Tibial artery (tissue), 4 donors: Measurements from ENCODE around the gene MARCHF7.

ENCODE experiments used
- DNase-seq, 2 donors: peaks; one replicate each; pipeline ENCODE4 v3.0.0-alpha.2; 2019
- H3K27ac ChIP-seq, 2 donors: fragments of 200-600 bp; sonication (generic) in 1 of 2; 1 replicate in 1 of 2; 2 replicates in 1 of 2; pipeline ENCODE4 v1.5.1; 2018 to 2019; ENCODE audit warnings: mild to moderate bottlenecking in 1 of 2
- H3K27me3 ChIP-seq, 2 donors: fragments of 200-600 bp; sonication (generic) in 1 of 2; one replicate each; pipeline versions ENCODE4 v1.5.1 to v1.6.0; 2016 to 2019
- H3K36me3 ChIP-seq, 3 donors: fragments of 200-600 bp; sonication (generic) in 2 of 3; one replicate each; pipeline ENCODE4 v1.5.1; 2016 to 2019; ENCODE audit warnings: mild to moderate bottlenecking in 2 of 3
- H3K4me1 ChIP-seq, 4 donors: fragments of 200-600 bp; sonication (generic) in 2 of 4; 1 replicate in 3 of 4; 2 replicates in 1 of 4; pipeline ENCODE4 v1.5.1; 2016 to 2019
- H3K4me3 ChIP-seq, 2 donors: fragments of 200-600 bp; sonication (generic) in 1 of 2; 1 replicate in 1 of 2; 2 replicates in 1 of 2; pipeline ENCODE4 v1.5.1; 2018 to 2019; ENCODE audit warnings: mild to moderate bottlenecking in 2 of 2
- H3K9me3 ChIP-seq, 3 donors: fragments of 200-600 bp; sonication (generic) in 1 of 3; one replicate each; pipeline ENCODE4 v1.5.1; 2016 to 2019
- intact Hi-C: fragments of 100-400 bp; cut with DNase I; formaldehyde crosslinking; loops from one replicate; pipeline ENCODE4 v1.15.0; 2023; ENCODE audit warnings: low total_unique reads
- TF ChIP-seq, protein P1 (sequence below), 2 experiments: fragments of 200-600 bp in 1 of 2; fragments of 450-650 bp in 1 of 2; IDR thresholded peaks; one replicate each; pipeline ENCODE4 v1.5.1; 2017 to 2019; ENCODE audit warnings: antibody characterized with exemption in 2 of 2, mild to moderate bottlenecking in 1 of 2, moderate library complexity in 1 of 2

The MARCHF7 gene

DNA sequence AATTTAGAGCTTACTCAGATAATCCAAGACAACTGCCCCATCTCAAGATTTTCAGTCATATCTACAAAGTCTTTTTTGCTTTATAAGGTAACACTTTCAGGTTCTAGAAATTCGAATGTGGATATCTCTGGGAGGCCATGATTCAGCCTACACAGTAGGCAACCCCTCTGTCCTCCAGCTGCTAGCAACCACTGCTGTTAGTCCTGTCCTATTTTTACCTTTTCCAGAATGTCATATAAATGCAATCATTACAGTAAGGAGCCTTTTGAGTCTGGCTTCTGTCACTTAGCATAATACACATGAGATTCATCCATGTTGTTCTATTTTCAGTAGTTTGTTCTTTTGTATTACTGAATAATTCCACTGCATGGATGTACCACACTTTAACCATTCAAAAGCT, 28.5 kb upstream of the MARCHF7 start:
- intact Hi-C loops = no loop called here
- no peak for DNase-seq
- no peaks in the 10 kb centered on the region for H3K9me3 ChIP-seq
- peaks cover 0 to 4% (median 0%) of the 10 kb centered on the region in 4 donors for H3K4me1 ChIP-seq
- no peak overlapping the region for H3K27ac ChIP-seq
- no peaks in the 10 kb centered on the region for H3K36me3 ChIP-seq
- no peak overlapping the region for H3K4me3 ChIP-seq
- TF ChIP-seq, protein P1, sequence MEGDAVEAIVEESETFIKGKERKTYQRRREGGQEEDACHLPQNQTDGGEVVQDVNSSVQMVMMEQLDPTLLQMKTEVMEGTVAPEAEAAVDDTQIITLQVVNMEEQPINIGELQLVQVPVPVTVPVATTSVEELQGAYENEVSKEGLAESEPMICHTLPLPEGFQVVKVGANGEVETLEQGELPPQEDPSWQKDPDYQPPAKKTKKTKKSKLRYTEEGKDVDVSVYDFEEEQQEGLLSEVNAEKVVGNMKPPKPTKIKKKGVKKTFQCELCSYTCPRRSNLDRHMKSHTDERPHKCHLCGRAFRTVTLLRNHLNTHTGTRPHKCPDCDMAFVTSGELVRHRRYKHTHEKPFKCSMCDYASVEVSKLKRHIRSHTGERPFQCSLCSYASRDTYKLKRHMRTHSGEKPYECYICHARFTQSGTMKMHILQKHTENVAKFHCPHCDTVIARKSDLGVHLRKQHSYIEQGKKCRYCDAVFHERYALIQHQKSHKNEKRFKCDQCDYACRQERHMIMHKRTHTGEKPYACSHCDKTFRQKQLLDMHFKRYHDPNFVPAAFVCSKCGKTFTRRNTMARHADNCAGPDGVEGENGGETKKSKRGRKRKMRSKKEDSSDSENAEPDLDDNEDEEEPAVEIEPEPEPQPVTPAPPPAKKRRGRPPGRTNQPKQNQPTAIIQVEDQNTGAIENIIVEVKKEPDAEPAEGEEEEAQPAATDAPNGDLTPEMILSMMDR (IDR thresholded peaks at IDR 0.05) = no peak
- no peaks in the 10 kb centered on the region for H3K27me3 ChIP-seq

DNA sequence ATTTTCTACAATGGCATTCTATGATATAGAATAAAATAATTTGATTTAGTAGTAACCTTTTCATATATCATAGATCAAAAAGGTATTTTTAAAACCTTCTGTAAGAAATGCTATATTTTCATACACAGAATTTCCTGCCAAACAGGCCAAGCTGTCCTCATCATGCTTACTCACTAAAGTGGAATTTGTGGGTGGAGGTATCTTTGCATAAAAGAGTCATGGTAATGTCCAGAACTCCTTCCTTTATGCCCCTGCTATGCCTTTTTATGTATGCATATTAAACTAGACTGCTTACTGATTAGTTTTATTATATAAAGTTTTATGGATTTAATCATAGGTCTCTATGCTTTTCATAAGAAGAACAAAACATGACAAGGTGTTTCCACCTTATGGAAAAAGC, 27.5 kb upstream of the MARCHF7 start:
- Histone ChIP-seq H3K36me3 (no peaks in the 10 kb centered on the region), H3K4me1 (peaks cover 0 to 4% (median 0%) of the 10 kb centered on the region in 4 donors), H3K4me3 (no peak overlapping the region), H3K27me3 (no peaks in the 10 kb centered on the region), H3K27ac (no peak overlapping the region), H3K9me3 (no peaks in the 10 kb centered on the region)
- intact Hi-C loops = no loop called here
- TF ChIP-seq, protein P1 (IDR thresholded peaks at IDR 0.05) = no peak
- DNase-seq = no peak

DNA sequence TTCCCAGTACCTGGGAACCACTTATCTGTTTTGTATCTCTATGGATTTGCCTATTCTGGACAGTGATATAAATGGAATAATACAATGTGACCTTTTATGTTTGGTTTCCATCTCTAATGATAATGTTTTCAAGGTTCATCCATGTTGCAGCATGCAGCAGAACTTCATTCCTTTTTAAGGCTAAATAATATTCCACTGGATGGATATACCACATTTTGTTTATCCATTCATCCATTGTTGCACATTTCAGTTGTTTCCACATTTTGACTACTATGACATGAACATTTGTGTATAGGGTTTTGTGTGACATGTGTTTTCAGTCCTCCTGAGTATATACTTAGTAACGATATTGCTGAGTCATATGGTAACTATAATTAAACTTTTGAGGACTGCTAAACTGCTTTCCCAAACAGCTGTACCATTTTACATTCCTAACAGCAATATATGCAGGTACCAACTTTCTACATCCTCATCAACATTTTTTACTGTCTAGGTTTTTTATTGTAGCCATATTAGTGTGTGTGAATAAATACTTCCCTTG, 17.7 kb upstream of the MARCHF7 start:
- peaks cover 0 to 8% (median 0%) of the 10 kb centered on the region in 3 donors for H3K9me3 ChIP-seq
- no peak overlapping the region for H3K4me3 ChIP-seq
- H3K27me3 ChIP-seq = no peaks in the 10 kb centered on the region
- TF ChIP-seq, protein P1 (IDR thresholded peaks at IDR 0.05) = no peak
- peaks cover 0 to 7% (median 0%) of the 10 kb centered on the region in 3 donors for H3K36me3 ChIP-seq
- no peaks in the 10 kb centered on the region for H3K4me1 ChIP-seq
- intact Hi-C loops = no loop called here
- DNase-seq = no peak
- H3K27ac ChIP-seq = no peak overlapping the region

DNA sequence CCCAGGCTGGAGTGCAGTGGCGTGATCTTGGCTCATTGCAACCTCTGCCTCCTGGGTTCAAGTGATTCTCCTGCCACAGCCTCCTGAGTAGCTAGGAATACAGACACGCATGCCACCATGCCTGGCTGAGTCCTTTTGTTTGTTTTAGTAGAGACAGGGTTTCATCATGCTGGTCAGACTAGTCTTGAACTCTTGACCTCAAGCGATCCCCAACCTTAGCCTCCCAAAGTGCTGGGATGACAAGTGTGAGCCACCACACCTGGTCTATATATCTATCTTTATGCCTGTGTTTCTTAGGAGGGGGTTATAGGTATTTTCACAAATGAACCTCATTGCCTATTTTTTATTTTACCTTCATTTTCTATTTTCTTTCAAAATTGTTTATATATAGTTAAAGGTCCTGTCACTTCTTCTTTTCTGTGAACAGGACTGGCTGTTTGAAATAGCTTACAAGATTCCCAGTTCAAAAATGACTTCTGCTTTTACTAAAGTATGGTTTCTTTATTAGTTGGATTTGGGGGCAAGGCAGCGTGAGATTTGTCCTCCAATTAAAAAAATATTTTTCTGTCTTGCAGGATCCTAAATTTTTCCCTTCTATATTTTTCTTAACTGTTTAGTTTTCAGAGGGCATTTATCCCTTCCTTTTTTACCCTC, 16.4 kb upstream of the MARCHF7 start:
- TF ChIP-seq, protein P1 (IDR thresholded peaks at IDR 0.05) = no peak

DNA sequence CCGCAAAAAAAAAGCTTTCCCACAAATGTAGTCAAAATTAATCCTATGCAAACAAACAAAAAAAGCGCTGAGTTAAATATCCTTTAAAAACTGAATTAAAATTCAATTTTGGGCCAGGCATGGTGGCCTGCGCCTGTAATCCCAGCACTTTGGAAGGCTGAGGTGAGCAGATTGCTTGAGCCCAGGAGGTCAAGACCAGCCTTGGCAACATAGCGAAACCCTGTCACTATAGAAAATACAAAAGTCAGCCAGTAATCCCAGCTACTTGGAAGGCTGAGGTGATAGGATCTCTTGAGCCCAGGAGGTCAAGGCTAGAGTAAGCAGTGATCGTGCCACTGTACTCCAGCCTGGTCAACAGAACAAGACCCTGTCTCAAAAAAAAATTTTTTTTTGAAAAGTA, 8.8 kb upstream of the MARCHF7 start:
- TF ChIP-seq, protein P1 (IDR thresholded peaks at IDR 0.05) = no peak
- Histone ChIP-seq H3K27ac (no peak overlapping the region), H3K9me3 (no peaks in the 10 kb centered on the region), H3K27me3 (no peaks in the 10 kb centered on the region), H3K4me3 (no peak overlapping the region), H3K4me1 (peaks cover 0 to 5% (median 0%) of the 10 kb centered on the region in 4 donors), H3K36me3 (no peaks in the 10 kb centered on the region)
- intact Hi-C loops = no loop called here
- no peak for DNase-seq

More for the DNA sequence above, 16.4 kb upstream of the MARCHF7 start:
- Histone ChIP-seq H3K9me3 (peaks cover 0 to 8% (median 0%) of the 10 kb centered on the region in 3 donors), H3K27ac (no peak overlapping the region), H3K36me3 (peaks cover 0 to 7% (median 0%) of the 10 kb centered on the region in 3 donors), H3K4me3 (no peak overlapping the region), H3K27me3 (no peaks in the 10 kb centered on the region), H3K4me1 (no peaks in the 10 kb centered on the region)
- no peak for DNase-seq
- intact Hi-C loops = no loop called here
